Measurements from ENCODE around the gene FBXW8. TPM values are rescaled to one million over a fixed set of nuclear protein-coding genes. Genes with fewer than 3 reads are reported as not detected.

Gene FBXW8
- total RNA-seq, 1 donor from 2014 or later: 5.8 TPM

DNA sequence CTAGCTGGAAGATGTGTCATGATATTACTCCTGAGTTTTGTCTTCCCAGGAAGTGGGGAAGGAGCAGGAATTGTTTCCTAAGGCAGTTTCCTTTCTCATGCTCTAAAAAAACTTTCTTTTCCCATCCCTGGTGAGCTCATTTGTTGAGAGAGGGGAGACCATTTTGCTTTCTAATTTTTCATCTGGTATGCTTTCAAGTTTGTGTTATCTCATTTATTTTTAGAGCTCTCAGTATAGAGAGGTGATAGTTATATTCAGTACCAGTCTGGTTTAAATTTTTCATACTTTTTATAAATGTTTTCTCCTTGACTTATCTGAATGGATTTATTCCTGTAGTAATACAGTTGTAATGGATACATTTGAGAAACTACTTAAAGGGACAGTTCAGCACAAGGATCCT is 79.6 kb downstream of the FBXW8 start:
- FAIRE-seq (no peak), DNase-seq (ENCODE audit: low read depth) (no peak)
- Histone ChIP-seq H3K36me3 (ENCODE audit: control insufficient read depth, insufficient read depth, low read length) (peaks cover 2% of the 10 kb centered on the region), H3K27me3 (ENCODE audit: control insufficient read depth, insufficient read depth, low read length) (no peaks in the 10 kb centered on the region), H3K4me3 (ENCODE audit: low read depth, low read length) (no peak overlapping the region)
- TF ChIP-seq, protein P1, sequence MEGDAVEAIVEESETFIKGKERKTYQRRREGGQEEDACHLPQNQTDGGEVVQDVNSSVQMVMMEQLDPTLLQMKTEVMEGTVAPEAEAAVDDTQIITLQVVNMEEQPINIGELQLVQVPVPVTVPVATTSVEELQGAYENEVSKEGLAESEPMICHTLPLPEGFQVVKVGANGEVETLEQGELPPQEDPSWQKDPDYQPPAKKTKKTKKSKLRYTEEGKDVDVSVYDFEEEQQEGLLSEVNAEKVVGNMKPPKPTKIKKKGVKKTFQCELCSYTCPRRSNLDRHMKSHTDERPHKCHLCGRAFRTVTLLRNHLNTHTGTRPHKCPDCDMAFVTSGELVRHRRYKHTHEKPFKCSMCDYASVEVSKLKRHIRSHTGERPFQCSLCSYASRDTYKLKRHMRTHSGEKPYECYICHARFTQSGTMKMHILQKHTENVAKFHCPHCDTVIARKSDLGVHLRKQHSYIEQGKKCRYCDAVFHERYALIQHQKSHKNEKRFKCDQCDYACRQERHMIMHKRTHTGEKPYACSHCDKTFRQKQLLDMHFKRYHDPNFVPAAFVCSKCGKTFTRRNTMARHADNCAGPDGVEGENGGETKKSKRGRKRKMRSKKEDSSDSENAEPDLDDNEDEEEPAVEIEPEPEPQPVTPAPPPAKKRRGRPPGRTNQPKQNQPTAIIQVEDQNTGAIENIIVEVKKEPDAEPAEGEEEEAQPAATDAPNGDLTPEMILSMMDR (IDR thresholded peaks at IDR 0.05; ENCODE audit: insufficient read depth, low read length, severe bottlenecking): no peak

DNA sequence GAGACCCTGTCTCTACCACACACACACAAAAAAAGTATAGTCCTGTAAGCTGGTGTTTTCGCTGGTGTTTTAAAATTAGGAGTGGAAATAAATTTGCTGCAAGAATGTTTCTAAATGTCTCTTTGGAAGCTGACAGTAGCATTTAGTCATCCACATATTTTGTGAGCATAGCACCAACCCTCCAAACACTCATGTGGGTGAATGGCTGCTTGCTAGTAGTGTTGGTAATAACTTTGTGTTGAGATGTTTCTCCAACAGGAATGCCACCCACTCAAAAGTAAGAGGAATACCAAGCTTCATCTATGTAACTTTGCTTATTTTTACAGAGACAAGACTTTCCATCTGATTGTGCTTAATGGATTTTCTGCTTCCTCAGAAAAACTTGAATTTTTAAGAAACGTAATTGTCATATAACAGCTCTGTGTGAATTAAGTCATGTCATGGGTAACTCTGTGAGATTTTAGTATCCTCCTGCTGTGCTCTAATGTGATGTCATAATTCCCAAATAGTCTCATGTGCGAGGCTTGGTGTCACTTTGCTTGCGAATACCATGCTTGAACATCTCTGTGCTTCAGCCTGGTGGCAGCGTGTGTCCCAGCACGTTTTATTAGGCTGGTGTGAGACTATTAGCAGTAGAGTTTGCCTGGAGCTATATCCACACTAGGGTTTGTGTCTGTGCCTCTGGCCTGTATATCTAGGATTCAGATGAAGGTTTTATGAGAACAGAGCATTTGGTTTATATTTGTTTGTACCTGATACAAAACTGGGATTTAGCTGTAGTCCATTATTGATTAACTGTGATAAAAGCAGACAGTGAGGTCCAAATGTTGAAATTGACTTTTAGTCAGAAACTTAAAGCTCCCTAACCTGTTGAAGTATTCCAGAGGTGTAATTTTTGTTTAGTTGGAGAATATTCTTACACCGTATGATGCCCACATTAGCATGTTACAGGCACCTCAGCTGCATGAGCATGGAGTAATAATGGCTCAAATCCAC is 80.5 kb downstream of the FBXW8 start:
- TF ChIP-seq, protein P1 (IDR thresholded peaks at IDR 0.05; ENCODE audit: insufficient read depth, low read length, severe bottlenecking): no peak
- FAIRE-seq (no peak), DNase-seq (ENCODE audit: low read depth) (no peak)
- no peak overlapping the region for H3K4me3 ChIP-seq (ENCODE audit: low read depth, low read length)
- H3K36me3 ChIP-seq (ENCODE audit: control insufficient read depth, insufficient read depth, low read length): peaks cover 2% of the 10 kb centered on the region
- no peaks in the 10 kb centered on the region for H3K27me3 ChIP-seq (ENCODE audit: control insufficient read depth, insufficient read depth, low read length)

DNA sequence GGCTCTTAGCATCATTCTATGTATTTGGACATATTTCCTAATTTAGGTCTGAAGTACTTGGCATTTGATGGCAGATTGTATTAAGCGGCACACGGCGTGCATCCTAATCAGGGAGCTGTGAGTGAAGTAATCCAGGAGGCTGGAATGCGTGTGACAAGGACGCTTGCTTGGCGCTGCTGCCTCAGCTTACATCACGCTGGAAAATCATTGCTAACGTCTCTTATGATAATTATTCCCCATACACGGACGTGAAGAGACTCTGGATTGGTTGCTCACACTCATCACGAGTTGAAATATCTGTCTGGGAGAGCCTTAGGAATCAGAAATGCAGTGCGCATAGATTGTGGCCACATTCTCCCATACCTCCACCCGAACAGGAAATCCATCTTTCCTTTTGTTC is 85.3 kb downstream of the FBXW8 start:
- TF ChIP-seq, protein P1 (IDR thresholded peaks at IDR 0.05; ENCODE audit: insufficient read depth, low read length, severe bottlenecking): no peak
- Histone ChIP-seq H3K4me3 (ENCODE audit: low read depth, low read length) (no peak overlapping the region), H3K27me3 (ENCODE audit: control insufficient read depth, insufficient read depth, low read length) (no peaks in the 10 kb centered on the region), H3K36me3 (ENCODE audit: control insufficient read depth, insufficient read depth, low read length) (peaks cover 2% of the 10 kb centered on the region)
- FAIRE-seq (no peak), DNase-seq (ENCODE audit: low read depth) (no peak)

DNA sequence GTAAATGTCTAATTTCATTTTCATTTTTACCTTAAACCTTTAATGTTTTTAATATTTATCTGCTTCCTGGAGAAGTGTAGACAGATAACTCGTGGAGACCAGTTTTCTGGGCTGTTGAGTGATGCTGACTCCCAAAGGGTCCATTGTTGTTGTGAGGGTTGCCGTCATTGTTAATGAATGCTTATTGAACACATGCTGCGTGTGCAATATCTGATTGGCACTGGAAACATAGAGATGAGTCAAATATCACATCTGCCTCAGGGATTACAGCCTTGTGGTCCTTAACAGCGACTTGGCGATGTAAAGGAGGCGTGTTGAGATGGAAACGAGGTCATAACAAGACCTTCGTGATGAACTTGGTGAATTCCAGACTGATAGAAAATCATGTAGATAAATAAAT is 85.9 kb downstream of the FBXW8 start:
- DNase-seq (ENCODE audit: low read depth): no peak
- FAIRE-seq: no peak
- TF ChIP-seq, protein P1 (IDR thresholded peaks at IDR 0.05; ENCODE audit: insufficient read depth, low read length, severe bottlenecking): no peak
- Histone ChIP-seq H3K36me3 (ENCODE audit: control insufficient read depth, insufficient read depth, low read length) (peaks cover 2% of the 10 kb centered on the region), H3K4me3 (ENCODE audit: low read depth, low read length) (no peak overlapping the region), H3K27me3 (ENCODE audit: control insufficient read depth, insufficient read depth, low read length) (no peaks in the 10 kb centered on the region)

DNA sequence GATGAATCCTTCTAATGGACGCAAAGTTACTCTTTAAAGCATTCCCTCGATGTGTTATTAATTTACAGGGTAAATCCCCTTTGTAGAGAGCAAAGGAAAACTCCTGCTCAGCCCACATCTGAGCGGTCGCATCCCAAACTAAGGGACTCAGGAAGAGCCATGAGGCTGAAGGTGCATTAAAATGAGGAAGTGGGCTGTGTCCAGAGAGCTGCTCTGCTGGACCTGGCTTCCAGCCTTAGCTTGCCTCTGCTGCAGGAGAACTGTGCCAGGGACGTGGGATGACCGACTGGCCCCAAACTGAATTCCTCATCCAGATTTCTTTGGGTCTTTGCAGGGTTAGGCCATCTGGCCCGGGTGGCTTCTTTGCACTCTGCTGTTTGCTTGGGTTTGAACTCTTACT is 88.3 kb downstream of the FBXW8 start:
- H3K27me3 ChIP-seq (ENCODE audit: control insufficient read depth, insufficient read depth, low read length): no peaks in the 10 kb centered on the region
- no peak for DNase-seq (ENCODE audit: low read depth)
- H3K36me3 ChIP-seq (ENCODE audit: control insufficient read depth, insufficient read depth, low read length): peaks cover 2% of the 10 kb centered on the region
- no peak for FAIRE-seq
- no peak overlapping the region for H3K4me3 ChIP-seq (ENCODE audit: low read depth, low read length)
- TF ChIP-seq, protein P1 (IDR thresholded peaks at IDR 0.05; ENCODE audit: insufficient read depth, low read length, severe bottlenecking): no peak

Measured in bronchial epithelial cell (primary cell).